Measurements from ENCODE around the gene PRR15L.

GRCh38 chr17:47970725-47971499 lies 13.2 kb upstream of the PRR15L start, which contains the start of gene CDK5RAP3:
- TF ChIP-seq CTCF (IDR thresholded peaks at IDR 0.05; ENCODE audit: insufficient read depth, low read length, poor library complexity, severe bottlenecking): peak; percentile 79
- no peak for TF ChIP-seq EZH2phosphoT487 (conservative IDR thresholded peaks at IDR 0.05; ENCODE audit: low read length)

All from SU-DHL-6 (cell line).